SK-MEL-5 (cell line): Measurements from ENCODE around the gene B3GAT3. TPM values are rescaled to one million over a fixed set of nuclear protein-coding genes. Genes with fewer than 3 reads are reported as not detected.
"Not testable (repeated sequence)": the region's sequence is repeated elsewhere in the genome, so short reads cannot be mapped to it uniquely, and the experiment has no call there.

Source experiments
- DNase-seq: peaks from one replicate; pipeline ENCODE4 v3.0.0-alpha.2; 2016; ENCODE audit warnings: low read depth, low spot score
- in situ Hi-C: cut with HindIII; loops from 2 replicates; pipeline ENCODE4 v1.10.0; 2016; ENCODE audit warnings: low sequenced_read_pairs, high pct_unique_total_duplicates, low pct_unique_long_range_greater_than_20kb
- small RNA-seq, 2 experiments: library from RNA; depleted of rRNA; stranded (forward); fragments of <200 nt; gene quantifications; one replicate each; pipeline ENCODE3, GENCODE V24; 2014
- total RNA-seq: library from RNA; depleted of rRNA; stranded (reverse); fragments of >200 nt; shearing (Covaris generic); gene quantifications from 2 replicates; pipeline ENCODE4 v1.2.3, GENCODE V29; 2014; rRNA removed

B3GAT3 gene
- total RNA-seq, 1 experiment from 2014 or later, result 66.7 TPM

DNA sequence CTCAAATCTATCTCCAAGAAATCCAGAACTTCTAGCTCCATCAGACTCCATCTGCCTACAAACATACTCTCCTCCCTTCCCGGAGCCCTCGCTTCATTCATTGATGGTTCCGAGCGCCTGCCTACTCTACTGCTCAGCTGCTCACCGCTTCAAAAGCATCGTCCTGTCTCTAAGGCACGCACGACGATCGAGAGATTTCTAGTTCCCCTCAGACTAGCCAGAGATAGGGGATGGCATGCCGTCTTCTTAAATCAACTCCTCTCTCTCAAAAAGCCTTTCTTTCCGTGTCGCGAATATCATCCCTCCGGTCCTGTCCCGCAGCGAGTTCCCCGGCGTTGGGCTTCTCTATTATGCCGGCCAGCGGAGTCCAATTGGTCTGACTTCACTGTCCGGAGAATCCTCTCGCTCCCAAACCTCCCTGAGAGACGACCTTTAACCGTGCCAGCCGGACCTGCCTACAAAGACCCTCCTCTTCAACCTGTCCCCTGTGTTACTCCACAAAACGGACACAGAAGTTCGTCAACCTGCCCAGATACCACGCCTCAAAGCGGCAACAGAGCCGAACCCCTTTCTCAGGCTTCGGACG is 48.7 kb downstream of the B3GAT3 start:
- DNase-seq, result no peak
- in situ Hi-C loops, result no loop called here

DNA sequence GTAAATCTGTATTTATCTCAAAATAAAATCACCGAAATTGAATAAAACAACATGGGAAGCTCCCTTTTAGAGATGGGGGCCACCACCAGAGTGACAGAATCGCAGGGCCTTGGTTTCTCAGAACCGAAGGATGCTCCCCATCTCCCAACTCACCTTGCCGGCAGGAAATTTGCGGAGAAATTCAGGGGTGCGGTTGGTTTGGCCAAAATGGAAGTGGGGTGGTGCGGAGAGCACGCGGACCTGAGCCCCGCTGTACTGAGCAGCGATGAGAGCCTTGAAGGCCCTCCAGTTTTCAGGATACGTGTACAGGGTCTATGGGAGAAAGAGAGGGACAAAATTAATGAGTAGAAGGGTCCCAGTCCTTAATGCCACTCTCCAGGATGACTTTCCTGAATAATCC is 49.4 kb downstream of the B3GAT3 start:
- in situ Hi-C loops, result no loop called here
- no peak for DNase-seq

DNA sequence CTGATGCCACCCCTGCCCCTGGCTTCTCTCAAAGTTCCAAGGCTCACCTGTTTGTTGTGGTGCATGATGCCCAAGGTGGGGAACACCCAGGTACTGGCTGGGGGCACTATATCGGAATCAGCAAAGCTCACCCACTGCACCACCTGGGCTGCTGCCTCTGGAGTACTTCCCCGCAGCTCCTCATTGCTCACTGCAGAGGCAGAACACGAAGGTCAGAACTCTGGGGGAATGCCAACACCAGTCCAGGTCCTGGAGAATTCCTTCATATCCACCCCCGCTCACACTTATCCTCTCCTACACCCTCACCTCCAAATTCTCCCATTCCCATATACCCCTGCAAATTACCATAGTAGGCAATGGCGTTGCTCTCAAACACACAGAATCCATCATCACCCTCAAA is 50.3 kb downstream of the B3GAT3 start:
- DNase-seq, result not testable (repeated sequence)

DNA sequence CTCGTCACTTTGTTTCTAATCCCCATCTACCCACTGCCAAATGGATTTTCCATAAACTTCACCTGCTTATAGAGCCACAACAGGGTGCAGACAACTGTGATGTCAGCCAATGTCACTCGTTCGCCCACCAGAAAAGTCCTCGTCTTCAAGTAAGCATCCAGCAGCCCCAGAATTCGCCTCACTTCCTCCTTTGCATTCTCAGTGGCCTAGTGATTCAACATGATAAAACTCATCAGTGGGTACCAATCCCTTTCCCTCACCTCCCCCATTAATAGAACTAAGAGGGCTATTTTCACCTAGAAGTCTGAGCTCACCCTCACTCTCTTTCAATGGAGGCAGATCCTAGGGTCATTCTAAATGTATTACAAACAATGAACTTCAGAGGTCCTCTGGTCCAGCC is 50.9 kb downstream of the B3GAT3 start:
- in situ Hi-C loops, DNase-seq: not testable (repeated sequence)

More for the DNA sequence above, 50.3 kb downstream of the B3GAT3 start:
- in situ Hi-C loops, result not testable (repeated sequence)

DNA sequence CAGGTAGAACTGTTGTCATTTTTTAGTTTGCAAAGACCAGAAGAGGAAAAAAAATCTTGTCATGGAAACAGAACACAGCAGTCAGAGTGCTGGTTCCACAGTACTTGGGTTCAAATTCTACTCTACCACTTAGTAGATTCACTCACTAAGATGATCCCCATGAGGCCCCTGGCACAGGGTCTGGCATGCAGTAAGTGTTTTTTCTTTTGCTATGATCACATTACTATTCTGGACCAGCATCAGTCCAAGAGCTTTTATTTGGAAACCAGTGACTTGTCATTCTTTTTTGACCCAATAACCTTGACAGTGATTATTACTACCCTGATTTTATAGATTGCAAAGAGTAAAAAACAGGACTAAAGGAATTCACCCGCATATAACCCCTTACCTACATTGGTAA is 52.2 kb downstream of the B3GAT3 start:
- in situ Hi-C loops, result no loop called here
- DNase-seq, result no peak

DNA sequence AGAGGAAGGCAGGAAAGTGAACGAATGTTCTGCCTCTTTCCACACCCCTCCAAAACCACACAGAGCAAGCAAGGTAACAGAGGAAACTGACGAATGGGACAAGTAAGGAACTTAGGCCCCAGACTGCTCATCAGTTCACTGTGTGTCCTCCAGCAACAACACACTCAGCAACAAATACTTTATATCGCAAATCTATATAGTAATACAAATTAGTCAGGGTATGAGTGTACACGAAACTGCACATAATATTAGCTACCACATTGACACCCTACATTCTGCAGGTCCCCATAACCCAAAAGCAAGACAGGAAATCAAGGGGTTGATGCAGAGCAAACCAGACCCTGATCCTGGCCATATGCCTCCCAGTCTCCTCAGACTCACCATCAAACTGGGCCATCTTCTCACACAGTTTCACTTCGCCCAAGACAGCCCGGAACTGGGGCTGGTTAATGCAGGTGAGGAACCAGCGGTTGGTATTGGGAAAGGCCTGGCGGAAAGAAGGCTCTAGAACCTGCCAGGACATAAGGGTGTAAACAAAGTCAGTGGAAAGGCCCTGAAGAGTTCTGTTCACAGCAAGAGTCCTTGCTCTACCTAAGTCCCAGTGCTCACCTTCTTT is 54.7 kb downstream of the B3GAT3 start:
- in situ Hi-C loops, result no loop called here
- no peak for DNase-seq

DNA sequence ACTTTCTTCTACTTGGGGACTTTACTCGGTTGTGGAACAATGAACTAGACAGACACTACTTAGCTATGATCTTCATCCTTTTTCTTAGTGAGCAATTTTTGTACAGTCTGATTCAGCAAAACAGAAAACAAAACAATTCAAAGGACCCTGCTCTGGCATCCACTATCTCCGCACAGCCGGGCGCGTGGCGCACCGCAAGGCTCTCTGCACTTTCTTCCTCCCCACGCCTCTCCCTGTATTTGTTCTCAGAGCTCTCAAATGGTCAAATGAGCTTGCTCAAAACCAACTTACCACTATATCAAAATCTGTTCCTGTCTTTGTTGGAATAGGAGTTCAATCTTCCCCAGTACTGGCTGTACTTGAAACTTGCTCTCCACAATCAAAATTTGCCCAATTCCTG is 55.5 kb downstream of the B3GAT3 start:
- DNase-seq, result no peak
- in situ Hi-C loops, result no loop called here

Small RNA genes lying within 50 kb of the gene (small RNA-seq; reads per million reads assigned to genes)
- gene AP001458.1 (0 reads per million in 2 experiments), gene MIR6747 (0 reads per million in 2 experiments), gene SNORA57 (0 reads per million in 2 experiments)

Other genes starting within 250 kb of the B3GAT3 start
- gene SCGB1A1, start 203.0 kb downstream of the B3GAT3 start, total RNA-seq, result not detected in 2 replicates
- 11.3 and 14.3 TPM in 2 replicates for gene AHNAK, start 75.2 kb downstream of the B3GAT3 start, total RNA-seq
- 1,631 and 1,643 TPM in 2 replicates for gene EEF1G, start 48.1 kb downstream of the B3GAT3 start, total RNA-seq
- 6.0 and 7.3 TPM in 2 replicates for gene TUT1, start 30.5 kb downstream of the B3GAT3 start, total RNA-seq
- gene MTA2, start 20.1 kb downstream of the B3GAT3 start, total RNA-seq, result 55.4 and 56.3 TPM in 2 replicates
- gene EML3, start 9.2 kb downstream of the B3GAT3 start, total RNA-seq, result 9.1 and 9.7 TPM in 2 replicates
- 0.79 and 1.2 TPM in 2 replicates for gene ROM1, start 8.7 kb downstream of the B3GAT3 start, total RNA-seq
- gene GANAB, start 24.6 kb upstream of the B3GAT3 start, total RNA-seq, result 141 and 170 TPM in 2 replicates
- gene INTS5, start 31.3 kb upstream of the B3GAT3 start, total RNA-seq, result 11.8 and 14.1 TPM in 2 replicates
- gene C11orf98, start 43.2 kb upstream of the B3GAT3 start, total RNA-seq, result 48.5 and 73.7 TPM in 2 replicates
- gene CSKMT, start 43.3 kb upstream of the B3GAT3 start, total RNA-seq, result 4.5 and 6.5 TPM in 2 replicates
- gene UQCC3, start 49.7 kb upstream of the B3GAT3 start, total RNA-seq, result 10.2 and 10.3 TPM in 2 replicates
- gene LBHD1, start 50.3 kb upstream of the B3GAT3 start, total RNA-seq, result 3.6 and 3.9 TPM in 2 replicates
- 97.2 and 100 TPM in 2 replicates for gene UBXN1, start 57.1 kb upstream of the B3GAT3 start, total RNA-seq
- 1.1 and 1.3 TPM in 2 replicates for gene LRRN4CL, start 67.5 kb upstream of the B3GAT3 start, total RNA-seq
- 90.7 and 98.1 TPM in 2 replicates for gene BSCL2, start 85.4 kb upstream of the B3GAT3 start, total RNA-seq
- not detected in 2 replicates for gene GNG3, start 85.7 kb upstream of the B3GAT3 start, total RNA-seq
- gene HNRNPUL2, start 105.5 kb upstream of the B3GAT3 start, total RNA-seq, result 4.1 and 5.1 TPM in 2 replicates
- gene TTC9C, start 106.5 kb upstream of the B3GAT3 start, total RNA-seq, result 25.0 and 25.4 TPM in 2 replicates
- gene ZBTB3, start 132.2 kb upstream of the B3GAT3 start, total RNA-seq, result 5.0 and 5.2 TPM in 2 replicates
- 85.8 and 95.1 TPM in 2 replicates for gene POLR2G, start 139.6 kb upstream of the B3GAT3 start, total RNA-seq
- gene TAF6L, start 149.4 kb upstream of the B3GAT3 start, total RNA-seq, result 19.7 and 22.6 TPM in 2 replicates
- 83.6 and 95.0 TPM in 2 replicates for gene TMEM179B, start 165.4 kb upstream of the B3GAT3 start, total RNA-seq
- gene TMEM223, start 170.0 kb upstream of the B3GAT3 start, total RNA-seq, result 23.6 and 23.9 TPM in 2 replicates
- gene NXF1, start 183.5 kb upstream of the B3GAT3 start, total RNA-seq, result 11.4 and 16.3 TPM in 2 replicates
- gene STX5, start 210.1 kb upstream of the B3GAT3 start, total RNA-seq, result 16.1 and 18.1 TPM in 2 replicates
- not detected in 2 replicates for gene TEX54, start 210.9 kb upstream of the B3GAT3 start, total RNA-seq
- 61.2 and 61.4 TPM in 2 replicates for gene WDR74, start 217.6 kb upstream of the B3GAT3 start, total RNA-seq